ENCODE measurements around the gene SND1.

The SND1 gene

DNA sequence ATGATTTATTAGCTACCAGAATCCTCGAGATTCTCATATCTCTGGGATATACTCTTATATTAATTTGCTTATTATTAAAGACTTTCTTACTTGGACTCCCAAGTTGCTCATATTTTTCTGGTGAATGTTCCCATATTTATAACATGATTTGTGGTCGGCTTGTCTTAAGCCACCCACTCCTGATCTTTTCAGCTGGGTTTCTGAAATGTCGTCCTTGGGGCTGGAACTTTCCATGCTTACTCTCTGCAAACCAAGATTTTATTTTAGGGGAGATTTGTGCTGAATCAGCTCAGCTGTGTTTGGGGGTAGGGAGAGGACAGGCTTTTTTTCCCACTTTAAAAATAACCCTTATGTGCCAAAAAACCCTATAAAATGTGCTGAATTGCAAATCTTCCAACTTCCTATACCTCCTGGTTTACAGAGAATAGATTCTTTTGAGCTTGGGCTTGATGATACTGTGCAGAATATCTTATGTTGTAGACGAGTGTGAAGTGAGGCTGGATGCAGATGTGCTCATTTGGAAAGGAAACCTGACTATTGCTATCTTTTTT is 162.1 kb downstream of the SND1 start:
- H3F3A ChIP-seq (ENCODE audit: insufficient read depth, low read length) = no peaks in the 10 kb centered on the region
- DNase-seq = no peak
- H3K4me2 ChIP-seq (ENCODE audit: low read depth, low read length) = no peak overlapping the region
- no peak overlapping the region for H2AFZ ChIP-seq (ENCODE audit: low read length)
- H3K27me3 ChIP-seq (replicated peaks; ENCODE audit: insufficient read depth, low read length) = no peaks in the 10 kb centered on the region
- TF ChIP-seq EZH2phosphoT487 (IDR thresholded peaks at IDR 0.05; ENCODE audit: low read length) (no peak), EZH2 (optimal IDR thresholded peaks at IDR 0.05; ENCODE audit: low read depth, low read length) (no peak)
- TF ChIP-seq, protein P1, sequence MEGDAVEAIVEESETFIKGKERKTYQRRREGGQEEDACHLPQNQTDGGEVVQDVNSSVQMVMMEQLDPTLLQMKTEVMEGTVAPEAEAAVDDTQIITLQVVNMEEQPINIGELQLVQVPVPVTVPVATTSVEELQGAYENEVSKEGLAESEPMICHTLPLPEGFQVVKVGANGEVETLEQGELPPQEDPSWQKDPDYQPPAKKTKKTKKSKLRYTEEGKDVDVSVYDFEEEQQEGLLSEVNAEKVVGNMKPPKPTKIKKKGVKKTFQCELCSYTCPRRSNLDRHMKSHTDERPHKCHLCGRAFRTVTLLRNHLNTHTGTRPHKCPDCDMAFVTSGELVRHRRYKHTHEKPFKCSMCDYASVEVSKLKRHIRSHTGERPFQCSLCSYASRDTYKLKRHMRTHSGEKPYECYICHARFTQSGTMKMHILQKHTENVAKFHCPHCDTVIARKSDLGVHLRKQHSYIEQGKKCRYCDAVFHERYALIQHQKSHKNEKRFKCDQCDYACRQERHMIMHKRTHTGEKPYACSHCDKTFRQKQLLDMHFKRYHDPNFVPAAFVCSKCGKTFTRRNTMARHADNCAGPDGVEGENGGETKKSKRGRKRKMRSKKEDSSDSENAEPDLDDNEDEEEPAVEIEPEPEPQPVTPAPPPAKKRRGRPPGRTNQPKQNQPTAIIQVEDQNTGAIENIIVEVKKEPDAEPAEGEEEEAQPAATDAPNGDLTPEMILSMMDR (IDR thresholded peaks at IDR 0.05; ENCODE audit: low read length) = no peak
- H3K9me2 ChIP-seq (replicated peaks; ENCODE audit: insufficient read depth, low read length) = no peaks in the 10 kb centered on the region
- H3K79me2 ChIP-seq (ENCODE audit: low read length) = peaks cover 100% of the 10 kb centered on the region
- H3K27ac ChIP-seq (ENCODE audit: low read length) = no peak overlapping the region
- H3K9me3 ChIP-seq (replicated peaks; ENCODE audit: insufficient read depth, low read length) = no peaks in the 10 kb centered on the region
- H3K36me3 ChIP-seq (replicated peaks; ENCODE audit: insufficient read depth, low read length) = peaks cover 9% of the 10 kb centered on the region
- 0 out of 2 replicates have a peak, but pooled peaks cover 5% of the 10 kb centered on the region for H3K4me1 ChIP-seq (ENCODE audit: low read length)
- no peak overlapping the region for H3K9ac ChIP-seq (ENCODE audit: low read length)
- peaks cover 61% of the 10 kb centered on the region for H4K20me1 ChIP-seq (ENCODE audit: insufficient read depth, low read length)
- H3K4me3 ChIP-seq (ENCODE audit: low read length) = no peak overlapping the region

DNA sequence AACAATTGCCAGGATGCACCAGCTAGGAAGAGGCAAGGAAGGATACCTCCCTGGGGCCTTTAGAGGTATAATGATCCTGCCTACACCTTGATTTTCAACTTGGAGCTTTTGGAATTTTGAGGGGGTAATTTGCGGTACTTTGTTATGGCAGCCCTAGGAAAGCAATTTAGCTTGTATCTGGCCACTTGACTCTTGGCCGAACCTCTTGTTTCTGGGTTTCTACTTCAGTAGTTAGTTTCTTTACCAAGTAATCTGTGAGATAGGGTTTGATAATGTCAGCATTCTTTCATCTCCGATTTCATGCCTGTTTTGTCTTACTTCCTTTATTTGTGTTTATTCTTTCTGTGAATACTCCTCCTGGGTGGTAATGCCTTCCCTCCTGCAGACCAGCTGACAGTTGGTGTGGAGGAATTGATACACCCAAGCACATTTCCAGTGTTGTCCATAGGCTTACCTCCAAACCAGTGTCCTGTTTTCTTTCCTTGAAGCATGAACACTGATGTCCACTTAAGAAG is 163.7 kb downstream of the SND1 start:
- TF ChIP-seq EZH2phosphoT487 (IDR thresholded peaks at IDR 0.05; ENCODE audit: low read length) = no peak
- no peak for TF ChIP-seq EZH2 (optimal IDR thresholded peaks at IDR 0.05; ENCODE audit: low read depth, low read length)
- TF ChIP-seq, protein P1 (IDR thresholded peaks at IDR 0.05; ENCODE audit: low read length) = no peak
- H4K20me1 ChIP-seq (ENCODE audit: insufficient read depth, low read length) = peaks cover 52% of the 10 kb centered on the region
- H3K4me2 ChIP-seq (ENCODE audit: low read depth, low read length) = no peak overlapping the region
- no peaks in the 10 kb centered on the region for H3K27me3 ChIP-seq (replicated peaks; ENCODE audit: insufficient read depth, low read length)
- H3K4me1 ChIP-seq (ENCODE audit: low read length) = no peaks in the 10 kb centered on the region
- no peak overlapping the region for H3K9ac ChIP-seq (ENCODE audit: low read length)
- DNase-seq = no peak
- H3K4me3 ChIP-seq (ENCODE audit: low read length) = no peak overlapping the region
- H3K27ac ChIP-seq (ENCODE audit: low read length) = no peak overlapping the region
- H3K36me3 ChIP-seq (replicated peaks; ENCODE audit: insufficient read depth, low read length) = peaks cover 4% of the 10 kb centered on the region
- H3K9me2 ChIP-seq (replicated peaks; ENCODE audit: insufficient read depth, low read length) = no peaks in the 10 kb centered on the region
- H3F3A ChIP-seq (ENCODE audit: insufficient read depth, low read length) = no peaks in the 10 kb centered on the region
- no peaks in the 10 kb centered on the region for H3K9me3 ChIP-seq (replicated peaks; ENCODE audit: insufficient read depth, low read length)
- peaks cover 100% of the 10 kb centered on the region for H3K79me2 ChIP-seq (ENCODE audit: low read length)
- no peak overlapping the region for H2AFZ ChIP-seq (ENCODE audit: low read length)

DNA sequence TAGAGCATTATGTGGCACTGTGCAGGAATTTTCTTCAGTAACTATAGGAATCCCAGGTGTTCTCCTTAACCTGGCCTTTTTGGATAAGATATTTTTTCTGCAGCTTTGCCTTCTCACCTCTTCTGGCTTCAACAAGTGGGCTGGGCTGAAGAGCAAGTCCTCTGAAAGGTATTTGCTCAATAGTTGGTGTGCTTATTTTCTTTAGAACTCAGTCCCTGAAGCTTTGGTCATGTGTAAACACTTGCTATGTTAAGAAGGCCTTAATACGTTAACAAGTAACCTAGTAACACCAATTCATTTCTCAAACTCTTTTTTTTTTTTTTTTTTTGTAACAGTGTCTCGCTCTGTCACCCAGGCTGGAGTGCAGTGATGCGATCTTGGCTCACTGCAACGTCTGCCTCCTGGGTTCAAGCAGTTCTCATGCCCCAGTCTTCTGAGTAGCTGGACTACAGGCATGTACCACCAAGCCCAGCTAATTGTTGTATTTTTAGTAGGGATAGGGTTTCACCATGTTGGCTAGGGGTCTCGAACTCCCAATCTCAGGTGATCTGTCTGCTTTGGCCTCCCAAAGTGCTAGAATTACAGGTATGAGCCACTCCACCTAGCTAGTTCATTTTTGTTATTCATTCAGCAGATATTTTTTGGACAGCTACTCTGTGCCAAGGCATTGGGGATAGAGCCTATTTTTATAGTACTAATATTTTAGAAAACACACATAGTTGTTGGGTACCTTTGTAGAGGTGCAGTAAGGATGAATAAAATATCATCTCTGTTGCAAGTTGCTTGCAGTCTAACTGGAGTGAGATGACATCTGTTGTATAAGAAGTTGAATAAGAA is 164.6 kb downstream of the SND1 start:
- H2AFZ ChIP-seq (ENCODE audit: low read length) = no peak overlapping the region
- no peak overlapping the region for H3K27ac ChIP-seq (ENCODE audit: low read length)
- H3K36me3 ChIP-seq (replicated peaks; ENCODE audit: insufficient read depth, low read length) = peaks cover 4% of the 10 kb centered on the region
- H3K9me3 ChIP-seq (replicated peaks; ENCODE audit: insufficient read depth, low read length) = no peaks in the 10 kb centered on the region
- H3K27me3 ChIP-seq (replicated peaks; ENCODE audit: insufficient read depth, low read length) = no peaks in the 10 kb centered on the region
- H3K9ac ChIP-seq (ENCODE audit: low read length) = no peak overlapping the region
- no peaks in the 10 kb centered on the region for H3K4me1 ChIP-seq (ENCODE audit: low read length)
- DNase-seq = no peak
- H3K4me3 ChIP-seq (ENCODE audit: low read length) = no peak overlapping the region
- no peaks in the 10 kb centered on the region for H3F3A ChIP-seq (ENCODE audit: insufficient read depth, low read length)
- peaks cover 98% of the 10 kb centered on the region for H3K79me2 ChIP-seq (ENCODE audit: low read length)
- no peaks in the 10 kb centered on the region for H3K9me2 ChIP-seq (replicated peaks; ENCODE audit: insufficient read depth, low read length)
- peaks cover 49% of the 10 kb centered on the region for H4K20me1 ChIP-seq (ENCODE audit: insufficient read depth, low read length)
- no peak for TF ChIP-seq EZH2phosphoT487 (IDR thresholded peaks at IDR 0.05; ENCODE audit: low read length)
- TF ChIP-seq, protein P1 (IDR thresholded peaks at IDR 0.05; ENCODE audit: low read length) = no peak
- TF ChIP-seq EZH2 (optimal IDR thresholded peaks at IDR 0.05; ENCODE audit: low read depth, low read length) = no peak
- no peak overlapping the region for H3K4me2 ChIP-seq (ENCODE audit: low read depth, low read length)

All from MM.1S (cell line).